HCT116 (cell line): ENCODE data around the gene STX5.

Source experiments
- CBX3 ChIP-seq: IDR thresholded peaks from 2 replicates; pipeline ENCODE4 v1.6.1; 2012; ENCODE audit warnings: low read depth
- CTCF ChIP-seq, 3 experiments: fragments of 200-600 bp in 1 of 3; sonication (generic) in 1 of 3; IDR thresholded peaks in 2 of 3; conservative IDR thresholded peaks in 1 of 3; 2 replicates each; pipeline ENCODE4 v1.5.1; 2012 to 2017; ENCODE audit warnings: low read depth in 2 of 3, low read length in 2 of 3, antibody characterized with exemption in 1 of 3, borderline replicate concordance in 1 of 3, control low read depth in 1 of 3, mild to moderate bottlenecking in 1 of 3, mixed read lengths in 1 of 3, mixed run types in 1 of 3, moderate library complexity in 1 of 3; ENCODE audit not compliant: insufficient read depth in 1 of 3
- EZH2phosphoT487 ChIP-seq: fragments of 200-600 bp; IDR thresholded peaks from 2 replicates; pipeline ENCODE4 v1.6.1; 2018; ENCODE audit warnings: antibody characterized with exemption, borderline replicate concordance
- POLR2A ChIP-seq: IDR thresholded peaks from 2 replicates; pipeline ENCODE4 v1.7.0; 2011; ENCODE audit warnings: borderline replicate concordance; ENCODE audit not compliant: insufficient read depth, insufficient read length; ENCODE audit errors: extremely low read depth
- POLR2AphosphoS5 ChIP-seq: IDR thresholded peaks from 2 replicates; pipeline ENCODE4 v1.6.1; 2011; ENCODE audit warnings: mild to moderate bottlenecking, low read depth, low read length, moderate library complexity
- REST ChIP-seq: IDR thresholded peaks from 2 replicates; pipeline ENCODE4 v1.6.1; 2012; ENCODE audit warnings: low read depth
- SIN3A ChIP-seq: IDR thresholded peaks from 2 replicates; pipeline ENCODE4 v1.6.1; 2012; ENCODE audit warnings: low read depth
- SP1 ChIP-seq: IDR thresholded peaks from 2 replicates; pipeline ENCODE4 v1.6.1; 2012; ENCODE audit warnings: low read depth
- YY1 ChIP-seq: IDR thresholded peaks from 2 replicates; pipeline ENCODE4 v1.6.1; 2011; ENCODE audit warnings: low read length, low read depth, moderate library complexity, mild to moderate bottlenecking; ENCODE audit not compliant: insufficient replicate concordance; ENCODE audit errors: extremely low read depth

- TF ChIP-seq EZH2phosphoT487, result no peak
- no peak for TF ChIP-seq CTCF (IDR thresholded peaks at IDR 0.05 in 2 of 3, conservative IDR thresholded peaks at IDR 0.05 in 1 of 3; ENCODE audit: borderline replicate concordance in 1 of 3, insufficient read depth in 1 of 3, low read depth in 2 of 3, low read length in 2 of 3)
- no peak; the same call in 1 of the 2 replicates for TF ChIP-seq SIN3A
- TF ChIP-seq REST, result no peak
- TF ChIP-seq POLR2A, result no peak
- no peak for TF ChIP-seq CBX3
- peak; percentile 5; the same call in 1 of the 2 replicates for TF ChIP-seq POLR2AphosphoS5
- no peak for TF ChIP-seq SP1
- TF ChIP-seq YY1, result no peak
Measured at GRCh38 chr11:62854825-62855570, 23.1 kb upstream of the STX5 start.
